CD4-positive, alpha-beta T cell treated with Interleukin-1 beta for 1 hour (primary cell): ENCODE results near the gene CNTNAP2.

ENCODE experiments used
- DNase-seq, 2 donors: peaks; one replicate each; pipeline ENCODE4 v3.0.0-alpha.2; 2020 to 2022

The CNTNAP2 gene

DNA sequence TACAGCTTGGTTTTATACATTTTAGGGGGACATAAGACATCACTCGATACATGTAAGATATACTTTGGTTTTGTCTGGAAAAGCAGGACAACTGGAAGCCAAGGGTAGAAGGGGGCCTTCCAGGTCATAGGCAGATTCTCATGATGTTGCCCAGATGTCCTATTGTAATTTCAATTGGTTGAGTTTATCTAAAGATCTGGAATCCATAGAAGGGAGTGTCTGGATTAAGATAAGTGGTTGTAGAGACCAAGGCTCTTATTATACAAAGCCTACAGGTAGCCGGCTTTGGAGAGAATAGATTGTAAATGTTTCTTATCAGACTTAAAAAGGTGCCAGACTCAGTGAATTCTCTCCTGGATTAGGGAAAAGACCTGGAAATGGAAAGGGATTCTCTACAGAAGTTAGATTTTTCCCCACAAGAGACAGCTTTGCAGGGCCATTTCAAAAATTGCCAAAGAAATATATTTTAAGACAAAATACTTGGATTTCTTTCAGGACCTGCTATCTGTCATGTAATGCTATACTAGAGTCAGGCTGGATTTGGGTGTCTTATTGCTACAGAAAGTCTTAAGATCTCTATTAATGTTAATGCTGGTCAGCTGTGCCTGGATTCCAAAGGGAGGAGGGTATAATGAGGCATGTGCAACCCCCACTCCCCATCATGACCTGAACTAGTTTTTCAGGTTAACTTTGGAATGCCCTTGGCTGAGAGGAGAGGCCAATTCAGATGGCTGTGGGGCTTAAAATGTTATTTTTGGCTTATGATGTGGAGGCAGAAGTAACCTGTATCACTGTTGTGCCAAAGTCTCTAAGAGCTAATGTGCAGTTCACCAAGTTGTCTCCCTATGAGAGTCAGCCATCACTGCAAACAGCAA, 1962.8 kb downstream of the CNTNAP2 start:
- no peak for DNase-seq

DNA sequence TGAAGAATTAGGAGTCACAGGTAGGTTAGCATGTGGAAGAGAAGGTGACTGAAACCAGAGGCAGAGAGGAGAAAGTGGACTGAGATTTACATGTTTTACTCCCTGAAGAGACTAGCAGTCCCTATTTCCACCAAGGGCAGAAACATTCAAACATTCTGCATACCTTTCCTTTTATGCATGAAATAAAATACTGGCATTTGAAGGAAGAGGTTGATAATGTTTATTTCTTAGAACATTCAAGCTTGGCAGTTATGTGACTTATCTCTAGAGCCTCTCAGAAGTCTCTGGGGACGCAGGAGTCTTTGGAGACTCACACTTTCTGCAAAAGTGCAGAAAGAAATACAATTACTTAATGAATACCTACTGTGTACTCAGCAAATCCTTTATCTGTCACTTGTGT, 1966.8 kb downstream of the CNTNAP2 start:
- no peak for DNase-seq

DNA sequence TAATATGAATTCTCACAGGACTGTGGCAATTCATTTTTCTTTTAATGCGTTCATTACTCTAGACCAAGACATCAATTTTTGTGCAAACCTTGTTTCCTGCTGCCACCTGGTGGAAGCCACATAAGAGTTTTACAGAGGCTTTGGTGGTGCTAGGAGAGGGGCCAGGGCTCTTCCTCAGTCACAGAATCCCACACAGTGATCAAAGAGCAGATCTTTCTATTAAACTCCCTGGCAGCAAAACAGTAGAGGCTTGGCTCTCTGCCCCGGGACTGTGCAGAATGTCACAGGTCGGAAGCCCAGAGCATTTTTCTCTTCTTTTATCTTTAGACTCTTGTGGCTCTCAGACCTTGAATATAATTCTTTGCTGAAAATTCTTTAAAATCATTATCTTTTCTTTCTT, 1967.5 kb downstream of the CNTNAP2 start:
- no peak for DNase-seq

DNA sequence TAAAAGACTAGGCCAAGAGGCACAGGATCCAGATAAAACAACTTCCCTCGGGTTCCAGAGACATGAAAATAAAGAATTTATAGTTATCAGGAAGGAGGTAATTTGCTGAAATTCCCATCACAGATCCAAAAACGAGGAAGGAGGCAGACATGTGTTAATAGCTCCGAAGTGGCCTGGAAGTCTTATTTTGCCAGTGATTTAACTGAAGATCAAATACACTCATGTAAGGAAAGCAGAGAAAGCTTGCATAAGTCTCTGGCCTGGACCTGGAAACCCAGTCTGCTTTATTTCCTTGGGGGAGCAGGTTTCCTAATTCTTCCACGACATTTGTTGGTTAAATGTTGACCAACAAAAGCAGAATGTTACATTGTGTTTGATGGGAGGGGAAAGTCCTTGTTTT, 1975.3 kb downstream of the CNTNAP2 start:
- DNase-seq: no peak

DNA sequence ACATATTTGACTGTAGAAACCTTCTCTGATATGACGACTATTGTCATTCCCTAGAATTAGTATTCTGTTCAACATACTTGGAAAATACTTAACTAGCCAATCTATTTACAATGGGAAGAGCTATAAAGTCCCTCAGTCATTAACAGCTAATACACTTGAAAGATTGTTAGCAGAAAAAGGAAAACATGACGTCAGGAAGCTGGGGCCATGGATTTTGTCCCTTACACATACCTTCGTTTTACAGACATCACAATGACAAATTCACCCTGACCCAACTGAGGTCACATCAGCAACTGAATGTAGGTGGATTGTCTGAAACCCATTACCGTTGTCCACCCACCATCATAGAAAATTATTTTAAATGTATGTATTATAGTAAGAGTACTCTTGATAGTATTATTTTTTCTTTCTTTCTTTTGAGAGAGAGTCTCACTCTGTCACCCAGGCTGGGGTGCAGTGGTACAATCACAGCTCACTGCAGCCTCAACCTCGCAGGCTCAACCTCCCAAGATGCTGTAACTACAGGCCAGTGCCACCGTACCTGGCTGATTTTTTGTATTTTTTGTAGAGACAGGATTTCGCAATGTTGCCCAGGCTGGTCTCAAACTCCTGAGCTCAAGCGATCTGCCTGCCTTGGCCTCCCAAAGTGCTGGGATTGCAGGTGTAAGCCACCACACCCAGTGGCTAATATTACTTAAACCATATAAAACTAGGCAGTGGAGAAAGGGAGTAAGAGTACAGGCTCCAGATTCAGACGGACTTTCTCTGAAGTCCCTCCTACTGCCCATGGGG, 1977.0 kb downstream of the CNTNAP2 start:
- no peak for DNase-seq

DNA sequence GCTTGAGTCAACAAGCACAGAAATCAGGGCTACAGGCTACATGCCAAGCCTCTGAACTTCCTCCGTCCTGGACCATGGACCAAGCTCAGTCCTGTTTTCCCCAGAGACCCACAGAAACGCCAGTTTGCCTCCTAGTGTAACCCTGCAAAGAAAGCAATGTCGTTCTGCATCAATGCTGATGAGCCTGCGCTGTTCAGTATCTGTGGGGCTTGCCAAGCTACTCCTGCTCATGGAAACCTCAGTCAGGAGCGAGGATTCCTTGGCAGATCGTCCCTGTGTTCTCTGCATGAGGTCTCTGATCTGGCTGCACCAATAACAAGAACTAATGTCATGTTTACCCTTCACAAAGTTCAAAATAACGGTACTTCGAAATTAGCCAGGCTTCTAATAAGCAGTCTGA, 1978.5 kb downstream of the CNTNAP2 start:
- no peak for DNase-seq

DNA sequence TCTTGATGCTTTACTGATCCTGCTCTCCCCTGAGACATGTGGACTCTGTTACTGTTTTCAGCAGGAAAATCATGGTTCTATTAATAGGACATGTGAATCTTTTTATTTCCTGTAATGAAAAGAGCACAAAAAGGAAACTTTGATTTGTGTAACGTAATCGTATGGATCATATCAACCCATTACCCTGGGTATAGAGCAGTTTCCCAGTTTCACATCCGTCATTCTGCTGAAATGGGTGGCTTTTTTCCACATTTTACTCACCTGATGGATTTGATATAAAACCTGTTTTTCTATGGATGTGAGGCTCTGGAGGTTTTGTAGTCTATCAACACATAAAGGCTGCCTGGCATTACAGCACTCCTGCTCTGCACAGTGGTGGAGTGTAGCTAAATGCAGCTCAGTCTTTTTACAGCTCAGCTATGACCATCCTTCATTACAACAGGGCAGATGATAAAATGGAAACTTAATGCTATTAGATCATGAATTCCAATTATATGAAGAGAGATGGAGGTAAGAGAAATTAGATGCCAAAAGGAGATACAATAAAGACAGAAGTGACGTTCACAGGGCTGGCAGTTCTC, 1987.6 kb downstream of the CNTNAP2 start:
- DNase-seq: no peak

DNA sequence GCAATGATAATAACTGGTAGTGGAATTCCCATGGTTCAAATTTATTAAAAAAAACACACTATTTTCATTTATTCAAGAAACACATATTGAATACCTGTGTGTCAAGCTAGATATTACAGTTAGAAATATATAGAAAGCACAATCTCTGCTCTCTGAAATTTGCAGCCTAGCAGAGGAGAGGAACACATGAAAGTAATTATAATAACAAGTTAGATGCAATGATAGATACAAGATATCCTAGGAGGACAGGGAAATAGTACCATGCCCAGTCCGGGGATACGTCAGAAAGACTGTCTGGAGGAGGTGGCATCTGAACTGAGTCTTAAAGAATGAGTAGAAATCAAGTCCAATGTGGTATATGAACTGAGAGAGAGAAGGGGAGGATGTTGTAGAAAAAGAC, 1988.3 kb downstream of the CNTNAP2 start:
- DNase-seq: no peak

DNA sequence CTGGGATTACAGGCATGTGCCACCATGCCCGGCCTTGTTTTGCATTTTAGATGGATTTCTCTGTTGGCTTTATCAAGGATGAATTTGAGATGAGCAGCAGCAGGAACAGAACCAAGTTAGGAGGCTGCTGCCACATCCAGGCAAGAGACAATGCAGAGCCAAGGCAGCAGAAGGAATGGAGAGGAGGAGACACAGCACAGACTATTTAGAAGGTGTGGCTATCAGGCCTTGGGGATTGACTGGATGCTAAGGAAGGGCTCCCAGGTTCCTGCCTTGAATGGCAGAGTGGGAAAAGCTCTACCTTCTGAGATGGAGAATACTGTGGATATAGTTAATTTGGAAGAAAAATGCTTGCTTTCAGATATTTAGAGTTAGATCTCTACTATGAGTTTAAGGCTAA, 1989.3 kb downstream of the CNTNAP2 start:
- DNase-seq: no peak

DNA sequence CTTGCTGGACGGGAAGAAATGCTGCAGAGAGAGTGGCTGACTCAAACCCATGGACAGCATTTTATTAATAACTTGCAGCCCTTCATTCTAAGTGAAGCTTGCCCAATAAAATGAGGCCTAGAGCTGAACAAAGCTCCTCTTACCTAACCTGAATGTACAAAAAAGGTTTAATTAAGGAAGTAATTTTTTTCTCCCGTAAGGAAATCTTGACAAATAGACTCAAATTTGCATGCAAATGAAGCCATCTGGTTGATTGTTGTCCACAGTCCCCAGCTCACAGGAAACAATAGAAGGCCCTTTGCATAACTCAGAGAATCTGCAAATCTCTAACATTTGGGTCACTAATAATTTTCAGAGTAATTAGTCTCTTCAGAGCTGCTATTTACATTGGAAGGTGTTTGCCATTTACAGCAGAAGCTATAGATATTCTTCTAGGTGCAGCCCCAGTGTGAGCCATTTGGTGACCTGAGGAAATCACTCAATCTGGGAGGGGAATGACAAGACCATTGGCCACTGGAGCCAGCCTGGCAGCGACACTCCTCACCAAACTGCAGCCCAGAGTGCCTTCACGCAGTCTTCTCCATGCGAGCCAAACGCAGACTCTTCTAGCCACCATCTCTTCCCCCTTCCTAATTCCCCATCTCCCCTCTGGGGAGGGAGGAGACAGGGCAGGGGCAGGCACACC, 1991.0 kb downstream of the CNTNAP2 start:
- no peak for DNase-seq

DNA sequence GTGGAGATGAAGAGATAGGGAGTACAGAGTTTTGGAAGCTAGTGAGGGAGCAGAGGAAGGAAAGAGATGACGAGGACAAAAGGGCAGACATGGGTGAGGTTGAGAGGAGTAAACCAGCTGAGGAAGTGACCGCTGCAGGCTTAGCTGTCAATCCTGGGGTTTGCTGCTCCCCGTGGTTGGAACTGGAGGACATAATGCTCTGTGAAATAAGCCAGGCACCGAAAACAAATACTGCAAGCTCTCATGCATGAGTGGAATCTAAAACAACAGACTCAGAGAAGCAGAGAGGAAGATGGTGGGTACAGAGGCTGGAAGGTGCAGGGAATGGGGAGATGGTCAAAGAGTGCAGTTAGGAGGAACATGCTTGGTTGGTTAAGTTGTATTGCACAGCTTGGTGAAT, 1991.8 kb downstream of the CNTNAP2 start:
- DNase-seq: no peak

DNA sequence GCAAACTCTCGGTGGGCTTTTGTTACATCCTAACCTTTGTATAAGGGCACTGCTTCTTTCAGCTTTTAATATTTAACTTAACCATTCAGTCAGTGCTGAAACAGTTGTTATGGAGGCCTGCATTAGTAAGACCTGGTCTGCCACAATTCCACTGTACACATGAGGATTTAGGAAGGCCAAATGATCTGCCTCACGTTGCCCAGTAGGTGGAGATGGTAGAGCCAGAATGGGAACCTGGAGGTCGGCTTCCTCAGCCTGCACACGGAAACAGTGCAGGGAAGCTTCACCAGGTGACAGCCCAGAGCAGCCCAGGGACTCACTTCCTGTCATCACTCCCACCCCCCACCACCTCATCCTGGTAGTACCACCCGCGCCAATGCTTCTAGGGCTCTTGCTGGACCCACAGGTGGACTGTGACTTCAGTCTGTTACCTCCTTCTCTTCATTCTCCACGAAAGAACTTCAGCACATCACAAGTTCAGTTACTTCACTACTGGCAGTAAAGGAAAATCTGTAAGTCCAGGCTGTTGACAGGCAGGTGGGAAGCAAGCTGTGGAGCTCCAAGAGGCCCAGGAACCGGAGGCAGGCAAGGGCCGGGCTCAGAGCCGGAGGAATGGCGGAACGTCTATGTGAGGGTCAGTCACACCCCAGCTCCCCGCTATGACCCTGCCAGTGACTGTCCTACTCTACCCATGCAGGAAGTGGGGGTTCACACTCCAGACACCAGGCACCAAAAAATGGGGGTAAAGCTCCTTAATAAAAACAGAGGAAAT, 1993.7 kb downstream of the CNTNAP2 start:
- DNase-seq: no peak

DNA sequence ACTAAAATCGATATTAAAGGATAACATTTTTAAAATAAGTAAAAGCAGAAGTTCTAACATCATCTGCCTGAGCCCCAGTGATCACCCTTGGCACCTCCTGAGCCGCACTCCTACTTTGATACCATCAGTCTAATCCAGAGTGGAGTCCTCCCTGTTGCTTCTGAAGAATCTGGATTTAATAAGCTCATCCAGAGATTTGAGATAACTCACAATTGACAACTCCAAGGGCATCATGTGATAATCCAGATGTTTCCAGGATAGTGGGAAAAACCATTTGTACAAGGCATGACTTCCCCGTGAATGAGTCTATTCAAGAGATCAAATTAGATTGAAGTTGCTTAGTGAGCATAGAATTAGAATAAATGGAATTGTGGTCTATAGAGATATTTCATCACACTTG, 1998.2 kb downstream of the CNTNAP2 start:
- no peak for DNase-seq

DNA sequence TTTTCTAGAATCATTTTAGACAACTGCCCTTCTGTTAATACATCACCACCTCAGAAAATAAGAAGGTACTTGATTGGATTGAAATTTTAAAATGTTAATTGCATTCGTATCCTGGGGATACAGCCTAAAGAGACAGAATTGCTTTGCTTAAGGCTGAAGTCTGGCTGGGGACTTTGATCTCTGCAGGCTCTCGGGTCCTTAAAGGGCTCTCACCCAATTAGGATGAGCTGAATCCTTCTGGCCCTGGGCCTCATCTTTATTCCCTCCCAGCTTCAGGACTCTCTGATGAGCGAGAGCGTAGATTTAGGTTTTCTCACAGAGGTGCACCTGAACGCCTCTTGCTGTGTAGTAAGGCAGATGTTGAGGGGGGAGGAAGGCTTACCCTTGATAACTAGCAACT, 1998.7 kb downstream of the CNTNAP2 start:
- no peak for DNase-seq

DNA sequence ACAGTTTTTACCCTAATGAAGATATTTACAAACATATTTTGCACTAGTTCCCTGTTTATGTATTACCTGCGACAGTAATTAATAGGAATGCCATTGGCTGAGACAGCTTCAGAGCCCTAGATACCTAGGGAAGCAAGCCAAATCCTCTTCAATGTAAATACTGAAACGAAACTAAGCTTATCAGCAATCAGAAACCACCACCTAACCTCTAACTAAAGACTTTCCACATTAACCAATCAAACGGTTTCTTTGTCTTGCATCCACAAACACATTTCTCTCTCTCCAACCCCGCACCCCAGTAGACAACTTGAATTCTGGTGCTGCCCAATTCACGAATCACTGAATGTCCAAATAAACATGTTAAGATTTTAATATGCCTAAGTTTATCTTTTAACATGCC, 1999.6 kb downstream of the CNTNAP2 start:
- DNase-seq: no peak

DNA sequence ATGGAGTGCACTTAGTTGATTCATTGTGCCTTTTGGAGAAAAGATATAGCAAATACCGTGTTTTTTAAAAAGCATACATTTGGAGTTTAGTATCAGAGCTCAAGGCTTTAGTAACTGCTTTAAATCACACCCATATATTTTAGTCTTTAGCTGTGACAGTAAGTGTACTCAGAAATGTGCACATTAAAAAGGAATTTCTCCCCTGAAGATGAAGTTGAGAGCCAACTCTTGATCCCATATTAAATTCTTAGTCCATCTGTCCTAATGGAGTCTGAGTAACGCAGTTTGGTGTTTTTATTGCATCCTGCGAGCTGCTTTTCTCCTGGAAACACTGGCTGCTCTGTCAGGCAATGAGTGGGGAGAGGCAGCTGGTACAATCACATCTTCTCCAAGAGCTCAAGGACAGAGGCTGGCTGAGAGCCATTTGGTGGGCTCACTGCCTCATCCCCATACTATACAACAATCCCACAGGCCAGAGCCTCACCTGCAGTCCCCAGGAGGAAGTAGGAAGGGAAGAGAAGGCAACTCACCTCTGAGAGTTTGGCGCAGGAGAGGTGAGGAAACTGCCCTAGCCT, 2000.3 kb downstream of the CNTNAP2 start:
- no peak for DNase-seq

DNA sequence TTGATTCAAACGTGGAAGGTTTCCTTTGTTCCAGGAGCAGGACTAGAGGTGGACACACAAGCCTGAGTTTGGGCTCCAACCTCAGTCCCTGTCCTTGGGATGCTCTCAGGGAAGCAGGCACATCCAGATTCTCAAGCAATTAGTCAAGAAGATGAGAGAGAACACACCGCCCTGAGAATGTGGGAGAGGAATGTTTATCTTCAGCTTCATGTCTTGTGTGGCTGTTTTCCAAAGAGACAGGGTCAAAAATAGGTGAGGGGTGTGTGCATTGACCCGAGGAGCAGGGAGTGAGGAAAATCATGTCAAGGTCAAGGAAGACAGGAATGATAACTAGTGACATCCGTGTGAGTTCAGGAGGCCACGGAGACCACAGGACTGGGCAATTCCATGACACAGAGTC, 2001.8 kb downstream of the CNTNAP2 start:
- no peak for DNase-seq

DNA sequence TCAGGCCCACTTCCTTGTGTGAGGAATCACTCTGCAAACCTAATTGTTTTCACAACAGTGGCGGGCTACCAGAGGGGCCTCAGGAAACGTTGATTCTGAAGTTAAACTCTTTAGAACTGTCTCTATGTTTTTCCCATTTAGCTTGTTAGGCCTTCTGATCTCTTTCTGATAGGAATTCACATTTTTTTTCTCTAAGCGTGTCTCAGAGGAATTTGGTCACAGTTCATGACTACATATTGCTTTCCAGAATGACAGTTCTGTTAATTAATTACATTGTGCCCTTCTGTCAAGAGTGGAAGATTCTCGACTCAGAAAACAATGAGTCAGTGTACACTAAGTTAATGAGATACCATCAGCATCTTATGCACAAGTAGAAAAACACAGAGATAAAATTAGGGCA, 2004.8 kb downstream of the CNTNAP2 start:
- no peak for DNase-seq

DNA sequence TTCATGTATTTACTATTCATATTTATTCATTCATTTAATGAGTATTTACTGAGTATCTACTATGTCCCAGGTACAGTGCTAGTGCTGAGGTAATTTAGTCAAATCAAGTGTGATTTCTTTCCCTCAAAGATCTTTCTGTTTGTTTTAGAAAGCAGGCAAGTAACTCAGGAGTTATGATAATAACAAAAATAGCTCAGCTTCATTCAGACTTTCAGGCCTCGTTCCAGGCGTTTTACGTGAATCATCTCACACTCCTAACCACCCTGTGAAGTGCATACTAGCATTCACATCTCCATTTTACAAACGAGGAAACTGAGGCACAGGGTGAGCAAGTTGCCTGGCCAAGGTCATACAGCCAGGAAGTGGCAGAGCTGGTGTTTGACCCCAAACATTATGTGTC, 2005.2 kb downstream of the CNTNAP2 start:
- no peak for DNase-seq

DNA sequence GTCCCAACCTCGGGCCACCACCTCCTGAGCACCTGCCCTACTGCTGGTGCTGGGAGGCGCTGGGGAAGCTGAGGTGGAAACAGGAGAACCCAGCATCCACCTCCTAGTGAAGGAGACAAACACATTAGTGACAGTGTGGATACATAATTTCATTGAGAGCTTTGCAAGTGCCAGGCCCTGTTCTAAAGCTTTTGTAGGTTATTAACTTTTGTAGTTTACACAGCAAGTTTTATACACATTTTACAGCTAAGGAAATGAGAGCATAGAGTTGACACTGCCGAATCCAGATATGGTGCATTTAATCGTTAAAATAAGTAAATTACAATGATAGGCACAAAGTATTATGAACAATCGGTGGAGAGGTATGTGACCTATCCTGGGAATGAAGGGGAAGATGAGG, 2007.9 kb downstream of the CNTNAP2 start:
- no peak for DNase-seq

DNA sequence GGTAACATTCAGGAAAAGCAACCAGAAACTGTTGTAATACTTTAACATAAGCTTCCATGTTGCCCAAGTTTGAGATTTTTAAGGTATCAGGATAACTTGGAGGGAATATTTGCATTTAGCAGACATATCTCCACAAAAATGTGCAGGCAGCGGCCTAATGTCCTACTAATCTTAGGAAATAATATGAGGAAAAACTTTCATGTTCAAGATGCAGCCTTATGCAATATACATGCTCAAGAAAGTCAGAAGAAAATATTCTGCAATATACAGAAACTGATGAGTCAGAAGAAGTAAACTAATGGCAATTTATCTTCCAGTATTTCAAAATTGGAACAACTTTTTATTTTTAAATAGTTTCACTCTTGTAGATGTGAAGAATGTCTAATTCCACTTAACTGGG, 2010.8 kb downstream of the CNTNAP2 start:
- no peak for DNase-seq

DNA sequence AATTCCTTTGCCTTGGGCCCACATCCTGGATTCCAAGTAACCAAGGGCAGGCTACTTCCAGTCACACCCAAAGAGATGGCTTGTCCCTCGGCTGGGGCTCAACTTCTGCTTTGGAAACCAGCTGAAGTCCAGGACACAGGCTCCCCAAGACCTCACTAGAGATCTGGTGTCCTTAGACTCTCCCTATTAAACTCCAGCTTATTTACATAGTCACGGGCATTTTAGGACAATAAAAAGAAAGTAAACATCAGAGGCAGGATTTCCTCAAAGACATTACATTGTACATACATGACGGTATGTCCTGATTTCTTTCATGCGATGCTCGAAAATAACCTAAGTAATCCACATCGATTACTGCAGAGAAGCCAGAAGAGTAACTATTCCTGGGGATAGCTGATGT, 2012.4 kb downstream of the CNTNAP2 start:
- DNase-seq: no peak
